Pons (tissue), 1 donor: ENCODE results near the gene N4BP2L1.
A peak's percentile ranks its signal among the peaks of the same experiment; 100 is the strongest.

Source experiments
- DNase-seq: peaks from one replicate; pipeline ENCODE4 v3.0.0-alpha.2; 2016; ENCODE audit warnings: low spot score

Gene N4BP2L1

DNA sequence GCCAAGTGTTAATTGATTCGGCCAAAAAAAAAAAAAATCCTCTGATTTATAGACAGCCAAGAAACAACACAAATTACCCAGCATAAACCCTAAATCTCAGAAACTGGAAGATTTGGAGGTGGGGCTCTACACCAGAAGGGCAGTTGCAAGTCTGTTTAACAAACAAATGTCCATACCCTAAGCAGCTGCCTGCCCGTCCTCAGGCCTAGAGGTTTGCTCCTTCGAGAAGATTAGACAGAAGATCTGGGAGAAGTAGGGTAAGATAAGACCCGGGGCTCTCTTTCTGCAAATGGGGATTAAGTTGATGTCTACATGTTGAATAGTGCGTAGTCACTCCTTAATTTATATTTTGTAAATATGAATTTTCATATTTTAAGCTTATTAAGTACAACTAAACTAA lies 3.4 kb upstream of the N4BP2L1 start:
- no peak for DNase-seq

DNA sequence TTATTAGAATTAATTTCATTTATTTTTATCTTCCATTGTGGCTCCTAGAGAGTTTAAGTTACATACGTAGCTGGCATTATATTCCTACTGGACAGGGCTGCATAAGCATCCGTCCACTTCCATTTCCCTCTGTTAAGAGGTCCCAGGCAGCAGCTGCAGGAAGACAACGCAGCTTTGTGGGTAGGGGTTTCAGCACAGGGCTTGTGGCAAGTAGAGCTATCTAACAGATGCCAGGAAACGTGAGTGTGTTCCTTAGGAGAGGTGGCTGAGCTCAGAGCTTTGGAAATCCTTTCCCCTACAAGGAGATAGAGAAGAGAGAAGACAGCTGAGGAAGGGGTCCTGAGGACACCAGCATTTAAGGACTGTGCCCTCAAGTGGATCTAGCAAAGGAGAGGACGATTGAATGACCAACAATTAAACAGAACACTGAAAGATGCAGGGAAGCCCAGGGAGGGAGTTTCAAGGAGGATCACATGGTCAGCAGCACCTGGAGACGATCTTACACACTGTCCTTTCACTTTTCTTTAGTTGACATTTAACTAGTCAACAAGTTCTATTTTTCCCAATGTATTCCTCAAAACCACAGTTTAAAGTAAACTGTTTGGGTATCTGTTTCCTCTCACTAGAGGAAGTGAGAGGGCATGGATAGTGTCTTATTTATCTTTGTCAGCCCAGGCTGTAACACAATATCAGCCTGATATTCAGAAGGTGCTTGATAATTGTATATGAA lies 2.3 kb upstream of the N4BP2L1 start:
- DNase-seq: no peak

DNA sequence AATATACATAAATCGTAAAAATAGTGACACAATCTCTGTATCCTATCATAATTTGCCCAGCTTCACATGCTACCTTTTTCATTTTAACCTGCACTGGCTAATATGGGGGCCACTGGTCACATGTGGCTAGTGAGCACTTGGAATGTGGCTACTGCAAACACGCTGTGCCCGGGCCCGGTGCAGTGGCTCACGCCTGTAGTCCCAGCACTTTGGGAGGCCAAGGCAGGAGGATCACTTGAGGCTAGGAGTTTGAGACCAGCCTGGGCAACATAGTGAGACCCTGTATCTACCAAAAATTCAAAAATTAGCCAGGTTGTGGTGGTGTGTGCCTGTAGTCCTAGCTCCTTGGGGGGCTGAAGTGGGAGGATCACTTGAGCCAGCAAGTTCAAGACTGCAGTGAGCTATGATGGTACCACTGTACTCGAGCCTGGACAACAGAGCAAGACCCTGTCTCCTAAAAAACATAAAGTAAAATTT lies 1.5 kb upstream of the N4BP2L1 start:
- DNase-seq: no peak

DNA sequence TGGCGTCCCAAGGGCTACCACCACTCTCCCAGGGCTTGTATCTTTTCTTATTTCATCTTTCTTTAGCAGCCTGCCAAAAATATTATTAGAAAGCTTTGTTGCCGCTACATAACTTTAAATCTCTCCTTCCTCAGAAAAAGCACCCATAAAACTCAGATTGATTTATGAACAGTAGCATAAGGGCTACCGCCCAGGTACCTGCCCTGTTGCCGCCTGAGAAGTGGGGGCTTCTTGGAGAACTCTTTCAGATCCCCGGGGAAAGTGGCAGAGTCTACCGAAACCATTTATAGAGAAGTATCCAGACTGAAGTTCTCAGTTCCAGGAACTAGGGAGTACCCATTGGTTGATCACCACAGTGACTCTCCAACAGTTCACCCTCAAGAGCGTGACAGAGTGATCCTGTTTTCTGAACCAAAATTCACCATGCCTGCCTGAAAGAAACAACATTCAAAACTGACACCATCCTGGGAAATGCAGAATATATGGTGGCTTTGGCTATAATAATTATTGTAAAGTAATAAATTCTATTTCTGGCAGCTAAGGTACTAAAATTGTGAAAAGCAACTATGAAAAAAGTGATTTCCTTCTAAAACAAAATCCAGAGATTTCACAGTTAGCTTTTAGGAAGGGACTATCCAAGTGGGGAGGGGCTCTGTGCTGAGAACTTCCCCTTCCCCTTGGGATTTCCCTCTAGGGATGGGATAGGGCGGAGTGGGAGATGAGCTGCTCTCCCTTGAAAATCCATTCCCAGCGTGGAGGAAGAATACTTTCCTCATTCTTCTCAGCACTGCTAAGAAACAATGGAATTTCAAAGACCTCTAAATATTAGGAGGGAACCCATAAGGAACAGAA lies 877 bp upstream of the N4BP2L1 start:
- DNase-seq: peak; percentile 63

DNA sequence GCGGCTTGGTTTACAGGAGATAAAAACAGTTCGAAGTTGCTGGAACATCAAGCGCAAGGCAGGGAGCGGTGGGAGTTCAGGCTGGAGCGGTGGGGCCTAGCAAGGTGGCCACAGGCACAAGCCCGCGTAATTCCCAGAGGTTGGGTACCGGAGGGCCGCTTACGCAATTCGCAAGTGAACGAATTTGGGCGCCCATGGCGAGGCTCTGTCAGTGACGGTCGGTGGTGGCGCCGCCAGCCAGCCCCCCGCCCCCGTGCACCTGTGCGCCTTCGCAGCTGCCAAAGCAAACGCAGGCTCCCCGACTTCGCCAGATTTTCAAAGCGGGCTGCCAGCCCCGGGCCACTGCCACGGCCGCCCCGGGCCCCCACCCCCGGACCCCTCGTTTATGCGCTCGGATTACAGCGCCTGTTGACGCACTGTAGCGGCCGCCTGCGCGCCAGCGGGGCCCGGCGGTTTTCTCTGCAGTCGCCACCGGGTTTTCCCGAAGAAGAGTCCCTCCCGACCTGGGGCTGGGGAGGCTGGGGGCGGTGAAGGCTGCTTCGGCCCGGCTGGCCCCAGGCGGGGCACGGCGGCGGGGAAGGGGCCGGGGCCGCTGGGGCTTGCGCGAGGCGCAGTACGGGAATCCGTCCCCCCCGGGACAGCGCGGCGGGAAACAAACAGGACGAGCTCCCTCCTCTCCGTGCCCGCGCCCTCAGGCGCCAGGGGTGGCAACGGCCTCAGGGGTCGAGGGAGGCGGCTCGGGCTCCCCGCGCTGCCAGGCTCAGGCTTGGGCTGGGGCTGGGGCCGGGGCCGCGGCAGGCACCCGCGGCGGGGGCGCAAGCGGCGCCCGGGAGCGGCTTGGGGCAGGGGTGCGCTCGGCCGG lies 709 bp downstream of the N4BP2L1 start:
- peak; percentile 25 for DNase-seq

DNA sequence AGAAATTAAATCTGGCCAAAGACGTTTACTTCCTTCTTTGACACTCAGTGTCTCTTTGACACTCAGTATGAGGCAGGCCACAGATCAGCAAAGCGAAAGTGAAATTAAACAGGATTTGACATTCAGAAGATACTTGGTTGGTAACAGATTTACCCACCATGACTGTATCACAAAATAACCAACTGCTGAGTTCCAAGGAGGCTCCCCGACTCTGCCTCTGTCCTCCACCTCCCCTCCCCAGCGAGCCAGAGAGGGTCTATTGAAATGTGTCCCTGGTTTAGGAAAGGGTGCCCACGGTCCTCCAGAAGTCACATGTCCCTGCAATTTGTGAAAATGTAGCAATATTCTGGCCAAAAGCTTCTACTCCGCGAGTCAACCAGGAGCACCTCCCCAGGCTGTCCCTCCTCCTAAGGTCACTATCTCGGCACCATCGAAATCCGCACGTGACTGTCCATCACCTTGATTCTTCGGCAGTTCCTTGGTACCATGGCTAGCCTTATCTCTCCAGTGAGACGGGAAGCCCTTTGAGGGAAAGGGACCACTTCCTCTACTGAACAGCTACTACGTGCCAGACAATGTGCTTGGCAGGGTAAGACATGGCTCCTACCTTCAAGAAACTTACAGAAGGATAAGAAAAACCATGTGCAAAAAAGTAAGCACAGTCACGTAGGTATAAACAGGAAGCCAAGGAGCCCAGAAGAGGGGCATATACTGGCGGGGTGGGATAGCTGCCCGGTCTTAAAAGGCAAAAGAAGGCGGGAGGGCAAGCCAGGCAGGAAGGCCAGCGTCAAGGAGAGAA lies 1.5 kb downstream of the N4BP2L1 start:
- peak; percentile 72 for DNase-seq

DNA sequence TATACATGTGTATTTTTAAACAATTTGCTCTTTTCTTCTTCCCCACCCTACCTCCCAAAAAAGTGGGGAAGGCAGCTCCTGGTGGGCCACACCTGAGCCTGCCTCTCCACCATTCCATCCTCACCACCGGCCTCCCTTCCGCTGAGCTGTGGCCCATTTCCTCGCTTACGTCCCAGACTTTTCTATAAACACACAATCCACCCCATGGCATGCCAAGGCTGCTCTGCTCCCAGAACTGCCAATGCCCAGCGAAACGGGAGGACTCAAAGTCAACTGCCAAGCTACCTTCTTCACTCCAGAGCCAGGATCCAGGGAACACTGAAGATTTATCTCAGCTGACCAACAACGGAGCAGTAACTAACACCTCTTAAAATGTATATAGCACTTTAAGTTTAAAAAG lies 2.8 kb downstream of the N4BP2L1 start:
- peak; percentile 18 for DNase-seq

DNA sequence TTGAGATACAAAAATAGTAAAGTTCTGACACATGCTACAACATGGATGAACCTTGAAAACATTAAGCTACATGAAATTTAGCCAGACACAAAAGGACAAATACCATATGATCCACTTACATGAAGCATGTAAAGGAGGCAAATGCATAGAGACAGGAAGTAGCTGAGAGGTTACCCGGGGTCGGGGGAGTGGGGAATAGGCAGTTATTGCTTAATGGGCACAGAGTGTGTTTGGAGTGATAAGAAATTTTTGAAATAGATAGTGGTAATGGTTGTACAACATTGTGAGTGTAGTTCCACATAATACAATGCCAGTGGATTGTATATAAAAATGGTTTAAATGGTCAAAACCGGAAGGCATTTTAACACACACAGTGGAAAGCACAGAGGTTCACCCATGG lies 4.3 kb downstream of the N4BP2L1 start:
- DNase-seq: no peak

DNA sequence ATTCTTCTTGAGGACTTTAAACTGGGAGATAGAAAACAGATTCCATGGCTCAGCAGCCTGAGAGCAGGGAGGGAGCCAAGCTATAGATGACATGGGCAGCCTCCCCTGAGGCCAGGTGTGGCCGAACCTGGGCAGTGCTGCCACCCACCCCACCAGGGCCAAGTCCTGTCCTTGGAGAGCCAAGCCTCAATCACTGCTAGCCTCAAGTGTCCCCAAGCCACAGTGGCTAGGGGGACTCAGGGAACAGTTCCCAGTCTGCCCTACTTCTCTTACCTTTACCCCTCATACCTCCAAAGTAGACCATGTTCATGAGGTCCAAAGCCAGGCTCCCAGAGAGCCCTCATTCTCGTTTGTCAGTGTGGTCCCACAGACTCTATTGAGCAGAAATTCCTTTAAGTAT lies 8.1 kb downstream of the N4BP2L1 start:
- no peak for DNase-seq

DNA sequence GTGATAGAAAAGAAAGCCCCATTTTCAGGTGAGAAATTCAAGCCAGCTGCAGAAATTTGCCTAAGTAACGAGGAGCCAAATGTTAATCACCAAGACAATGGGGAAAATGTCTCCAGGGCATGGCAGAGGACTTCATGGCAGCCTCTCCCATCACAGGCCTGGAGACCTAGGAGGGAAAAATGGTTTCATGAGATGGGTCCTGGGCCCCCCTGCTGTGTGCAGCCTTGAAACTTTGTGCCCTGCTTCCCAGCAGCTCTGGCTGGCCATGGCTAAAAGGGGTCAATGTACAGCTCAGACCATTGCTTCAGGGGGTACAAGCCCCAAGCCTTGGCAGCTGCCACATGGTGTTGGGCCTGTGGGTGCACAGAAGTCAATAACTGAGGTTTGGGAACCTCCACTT lies 9.9 kb downstream of the N4BP2L1 start:
- DNase-seq: no peak

DNA sequence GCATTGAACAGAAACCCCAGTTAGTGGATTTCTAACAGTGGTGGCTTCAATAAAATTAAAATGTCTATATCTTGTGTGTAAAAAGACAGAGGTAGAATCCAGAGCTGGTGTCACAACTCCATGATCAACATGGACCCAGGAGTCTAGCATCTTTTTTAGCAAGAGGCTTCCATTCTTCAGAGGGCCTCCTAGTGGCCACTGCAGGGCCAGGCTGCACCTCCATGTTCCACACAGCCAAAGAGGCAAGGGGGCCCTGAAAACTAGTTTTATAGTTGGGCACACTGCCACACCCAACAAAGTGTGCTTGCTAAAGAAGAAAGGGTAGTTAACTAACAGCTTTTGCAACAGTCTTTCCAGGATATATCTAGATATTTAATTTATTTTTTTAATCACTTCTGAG lies 12.9 kb downstream of the N4BP2L1 start:
- no peak for DNase-seq

DNA sequence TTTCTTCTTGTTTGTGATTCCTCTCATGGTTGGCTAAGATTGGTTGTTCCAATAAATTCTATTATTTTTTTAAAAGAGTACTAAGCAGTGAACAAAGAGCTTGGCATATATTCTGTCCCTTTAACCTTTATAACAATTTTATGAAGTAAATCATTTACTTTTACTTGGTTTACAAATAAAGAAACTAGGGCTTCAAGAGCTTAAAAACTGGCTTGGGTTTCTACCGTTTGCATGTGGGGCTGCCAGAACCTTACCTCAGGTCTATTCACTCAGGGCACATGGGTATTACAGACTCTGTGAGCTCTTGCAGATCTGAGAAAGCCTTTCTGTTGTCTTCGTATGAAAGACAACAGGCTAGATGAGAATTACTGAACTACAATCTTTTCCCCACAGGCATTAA lies 13.3 kb downstream of the N4BP2L1 start:
- DNase-seq: no peak

DNA sequence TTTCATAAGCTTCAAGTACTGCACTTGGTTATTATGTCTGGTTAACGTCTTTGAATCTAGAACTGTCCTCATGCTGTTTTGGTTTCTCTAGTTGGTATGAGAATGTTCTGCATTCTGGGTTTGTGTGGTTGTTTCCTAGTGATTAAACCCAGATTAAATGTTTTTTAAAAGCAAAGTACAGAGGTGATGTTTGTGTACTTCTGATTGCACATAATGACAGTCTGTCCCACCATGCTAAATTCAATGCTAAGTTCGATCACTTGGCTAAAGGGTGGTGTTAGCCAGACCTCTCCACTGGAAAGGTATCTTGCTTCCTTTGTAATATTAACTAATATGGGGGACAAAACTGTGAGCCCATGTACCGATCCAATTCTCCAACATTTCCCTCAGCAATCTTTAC lies 14.6 kb downstream of the N4BP2L1 start:
- no peak for DNase-seq

DNA sequence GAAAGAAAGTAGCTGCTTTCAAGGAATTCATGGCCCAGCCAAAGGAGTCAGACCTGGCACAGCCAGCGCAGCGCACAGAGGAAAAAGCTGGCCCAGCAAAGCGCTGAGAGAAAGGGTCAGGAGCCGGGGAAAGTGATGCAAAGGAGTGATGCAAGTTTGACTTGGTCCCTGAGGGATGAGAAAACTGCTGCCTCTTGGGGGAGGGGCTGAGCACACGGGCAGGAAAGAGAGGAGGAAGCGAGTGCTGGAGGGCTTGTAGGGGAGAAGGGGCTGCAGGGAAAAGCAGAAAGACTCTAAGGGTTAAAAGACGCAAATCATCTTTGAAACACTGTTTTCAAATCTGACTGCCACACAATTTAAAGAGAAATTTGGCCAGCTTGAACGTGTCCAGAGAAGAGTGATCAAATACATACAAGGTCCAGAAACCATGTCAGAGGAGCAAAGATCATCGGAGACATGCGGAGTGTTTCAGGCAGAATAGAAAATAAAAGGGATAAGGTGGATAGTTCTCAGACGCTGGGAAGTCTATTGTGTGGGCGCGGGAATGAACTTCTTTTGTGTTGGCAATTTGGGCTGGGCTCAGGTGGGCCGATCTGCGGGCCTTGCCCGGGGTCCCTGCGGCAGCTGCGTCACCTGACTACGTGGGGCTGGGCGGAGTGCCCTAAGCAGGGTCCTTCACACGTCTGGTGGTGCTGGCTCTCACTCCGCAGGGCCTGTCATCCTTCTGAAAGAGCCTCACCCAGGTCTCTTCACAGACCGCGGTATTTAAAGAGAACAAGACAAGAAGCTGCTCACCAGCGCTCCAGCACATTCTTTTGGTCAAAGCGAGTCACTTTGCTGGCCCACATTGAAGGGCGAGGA lies 18.1 kb downstream of the N4BP2L1 start:
- DNase-seq: no peak

DNA sequence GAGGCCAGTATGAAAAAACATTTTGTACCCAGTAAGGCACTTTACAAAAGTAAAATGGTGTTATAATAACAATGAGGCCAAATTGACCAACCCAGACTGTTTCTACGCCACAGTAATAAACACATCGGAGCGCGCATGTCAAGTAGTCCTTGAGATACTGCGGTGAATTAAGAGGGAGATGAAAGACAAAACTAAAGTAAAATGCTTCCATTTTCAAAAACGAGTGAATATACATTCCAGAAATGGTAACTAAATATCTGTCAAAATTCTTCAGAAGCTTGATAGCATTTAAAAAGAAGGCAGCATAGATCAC lies 19.0 kb downstream of the N4BP2L1 start:
- no peak for DNase-seq

DNA sequence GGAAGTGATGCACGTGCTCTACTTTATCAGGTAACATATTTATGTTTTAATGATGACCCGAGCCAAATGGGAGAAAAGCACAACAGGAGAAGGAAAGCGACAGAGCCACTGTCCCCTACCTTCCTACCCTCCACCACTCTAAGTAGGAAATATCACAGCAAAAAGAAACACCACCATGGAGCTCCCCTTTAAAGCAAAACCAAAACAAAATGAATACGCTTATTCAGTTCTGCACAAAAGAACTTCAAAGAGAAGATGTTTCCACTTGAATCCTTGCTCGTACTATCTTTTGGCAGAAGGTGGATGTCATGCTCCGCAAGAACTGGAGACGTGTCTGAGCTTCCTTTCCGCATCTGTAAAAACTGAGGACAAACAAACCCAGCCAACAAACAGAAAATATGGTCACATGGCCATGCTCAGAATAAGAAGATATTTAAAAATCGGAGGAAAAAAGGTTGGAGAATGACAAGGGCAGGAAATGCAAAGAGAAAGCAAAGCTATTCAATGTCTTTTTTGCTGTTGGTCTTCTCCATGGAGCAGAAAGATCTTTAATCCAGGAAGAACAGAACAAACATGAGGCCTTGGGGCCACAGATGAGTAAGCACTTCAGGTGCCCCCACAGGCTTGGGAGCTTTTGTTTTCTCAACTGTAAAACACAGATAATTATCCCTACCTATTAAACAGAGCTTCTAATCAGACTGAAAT lies 19.5 kb downstream of the N4BP2L1 start:
- DNase-seq: no peak

DNA sequence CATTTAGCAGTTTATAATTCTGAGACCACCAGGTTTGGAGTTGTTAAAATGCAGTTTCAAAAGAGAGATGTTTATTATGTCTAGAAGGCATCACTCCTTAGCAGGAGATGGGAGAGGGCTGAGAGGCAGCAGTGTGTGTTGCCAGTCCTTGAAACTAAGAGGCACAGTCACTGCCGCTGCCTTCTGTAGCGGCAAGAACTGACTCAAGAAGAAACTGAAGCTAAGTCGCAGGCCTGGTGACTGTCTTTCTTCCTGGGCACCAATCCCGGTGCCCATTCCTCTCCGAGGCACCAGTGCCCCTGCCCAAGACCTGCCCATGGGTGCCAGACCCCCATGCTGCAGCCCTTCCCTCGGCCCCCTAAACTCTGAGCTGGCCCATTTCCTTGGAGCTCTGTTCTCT lies 20.1 kb downstream of the N4BP2L1 start:
- DNase-seq: no peak

DNA sequence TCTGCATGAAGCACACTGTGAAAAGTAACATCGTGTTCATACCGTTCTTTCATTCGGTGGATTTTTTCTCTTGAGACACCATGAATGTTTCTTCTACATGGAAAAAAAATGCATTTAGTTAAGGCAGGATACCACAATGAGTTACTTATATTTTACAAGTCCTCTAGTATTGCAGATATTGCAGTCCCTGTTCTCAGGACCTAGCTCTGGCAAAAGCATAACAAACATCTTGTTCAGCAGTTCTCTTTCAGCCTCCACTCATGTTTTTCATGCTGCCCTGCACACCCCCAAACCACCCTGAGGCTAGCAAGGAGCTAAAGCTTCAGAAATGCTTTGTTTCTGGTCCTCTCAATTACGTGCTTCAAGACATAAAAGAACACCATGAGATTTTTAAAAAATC lies 24.8 kb downstream of the N4BP2L1 start:
- peak; percentile 5 for DNase-seq

DNA sequence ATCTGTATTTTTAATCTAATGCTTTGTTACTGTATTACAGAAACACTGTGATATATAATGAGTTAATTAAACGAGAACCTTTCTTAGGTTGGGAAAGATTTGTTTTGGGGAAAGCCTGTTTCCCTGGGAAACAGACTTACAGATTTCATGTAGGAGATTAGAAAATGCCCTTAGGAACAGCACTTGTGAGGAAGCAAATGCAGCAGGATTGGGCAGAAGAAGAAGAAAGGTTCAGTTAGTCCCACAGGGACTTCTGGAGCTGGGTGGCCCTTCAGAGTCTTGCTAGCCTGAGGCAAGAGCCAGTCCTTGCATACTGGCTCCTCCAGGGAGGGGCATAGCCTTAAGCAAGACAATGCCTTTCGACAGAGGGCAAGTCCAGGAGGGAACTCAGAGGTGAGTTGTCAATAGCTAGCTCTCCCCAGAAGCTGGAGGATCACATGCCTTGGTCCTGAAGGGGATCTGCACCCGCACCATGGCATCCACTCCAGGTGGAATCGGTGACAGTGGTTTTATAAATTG lies 36.8 kb downstream of the N4BP2L1 start:
- DNase-seq: no peak

DNA sequence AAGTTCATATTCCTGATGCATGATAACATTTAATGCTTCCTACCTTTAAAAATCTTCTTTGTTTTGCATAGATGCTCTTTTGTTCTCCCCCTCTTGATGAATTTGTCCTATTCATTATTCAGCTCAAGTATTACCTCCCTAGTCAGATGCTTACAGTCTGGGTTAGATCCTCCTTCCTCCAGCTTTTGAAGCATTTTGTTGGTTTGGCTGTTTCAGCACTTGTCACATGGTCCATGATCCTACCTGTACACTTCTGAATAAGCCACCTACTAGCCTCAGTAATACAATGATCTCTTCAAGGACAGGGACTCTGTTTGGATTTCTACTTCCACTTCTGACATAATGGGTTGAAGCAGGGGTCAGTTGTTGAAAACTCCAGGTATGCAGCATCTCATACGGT lies 37.4 kb downstream of the N4BP2L1 start:
- DNase-seq: no peak
